HepG2 (cell line): ENCODE measurements around the gene SCGB1C2. TPM values are rescaled to one million over a fixed set of nuclear protein-coding genes. Genes with fewer than 3 reads are reported as not detected.

ENCODE experiments used
- ARNT2 ChIP-seq: sonication (generic); formaldehyde crosslinking; IDR thresholded peaks from 2 replicates; pipeline ENCODE4 v1.8.0; 2022; ENCODE audit warnings: mild to moderate bottlenecking, low read depth, missing genetic modification reagents, moderate library complexity
- CREM ChIP-seq, 2 experiments: sonication (generic) in 1 of 2; formaldehyde crosslinking in 1 of 2; IDR thresholded peaks; 2 replicates each; pipeline versions ENCODE4 v1.4.0 to v1.6.1; 2016 to 2020; ENCODE audit warnings: antibody characterized with exemption in 1 of 2, mild to moderate bottlenecking in 1 of 2, missing genetic modification reagents in 1 of 2
- GZF1 ChIP-seq: sonication (generic); formaldehyde crosslinking; IDR thresholded peaks from 2 replicates; pipeline ENCODE4 v1.5.1; 2020; ENCODE audit warnings: mild to moderate bottlenecking, missing genetic modification reagents
- KLF12 ChIP-seq: sonication (generic); formaldehyde crosslinking; IDR thresholded peaks from 2 replicates; pipeline ENCODE4 v1.4.0; 2020; ENCODE audit warnings: missing genetic modification reagents, borderline replicate concordance
- MBD4 ChIP-seq: IDR thresholded peaks from 2 replicates; pipeline ENCODE4 v1.6.1; 2012; ENCODE audit warnings: low read length, inconsistent platforms, borderline replicate concordance
- MTA1 ChIP-seq: sonication (generic); formaldehyde crosslinking; IDR thresholded peaks from 2 replicates; pipeline ENCODE4 v1.4.0; 2020; ENCODE audit warnings: missing genetic modification reagents, mild to moderate bottlenecking, borderline replicate concordance
- MXD4 ChIP-seq: IDR thresholded peaks from 2 replicates; pipeline ENCODE4 v1.6.1; 2016; ENCODE audit warnings: mild to moderate bottlenecking, missing biosample characterization, missing genetic modification reagents
- SPEN ChIP-seq: sonication (generic); formaldehyde crosslinking; IDR thresholded peaks from 2 replicates; pipeline ENCODE4 v1.5.1; 2020; ENCODE audit warnings: low read depth, mild to moderate bottlenecking, missing genetic modification reagents
- WIZ ChIP-seq: sonication (generic); formaldehyde crosslinking; IDR thresholded peaks from 2 replicates; pipeline ENCODE4 v1.5.1; 2020; ENCODE audit warnings: mild to moderate bottlenecking, missing genetic modification reagents
- ZNF251 ChIP-seq: sonication (generic); formaldehyde crosslinking; IDR thresholded peaks from 2 replicates; pipeline ENCODE4 v1.9.0; 2021; ENCODE audit warnings: mild to moderate bottlenecking, missing genetic modification reagents
- ZNF546 ChIP-seq: sonication (generic); formaldehyde crosslinking; conservative IDR thresholded peaks from 2 replicates; pipeline ENCODE4 v1.8.1; 2023; ENCODE audit warnings: mild to moderate bottlenecking, missing genetic modification reagents
- ZNF549 ChIP-seq: sonication (generic); formaldehyde crosslinking; IDR thresholded peaks from 2 replicates; pipeline ENCODE4 v1.5.0; 2020; ENCODE audit warnings: missing genetic modification reagents
- ZNF557 ChIP-seq: sonication (generic); formaldehyde crosslinking; IDR thresholded peaks from 2 replicates; pipeline ENCODE4 v1.4.0; 2020; ENCODE audit warnings: missing genetic modification reagents
- polyA plus RNA-seq, 8 experiments: library from polyadenylated mRNA; depleted of rRNA in 3 of 8; stranded (reverse) in 7 of 8; unstranded in 1 of 8; fragments of >200 nt; fragmentation: Illumina TruSeq in 4 of 8; extraction: Trizol in 4 of 8; gene quantifications; 2 replicates each; pipeline versions ENCODE4 v1.2.1 to v1.2.3, GENCODE V29; 2011 to 2016; ENCODE audit warnings: low read depth in 4 of 8, missing spikeins in 1 of 8, mixed read lengths in 1 of 8; ENCODE audit not compliant: insufficient read depth in 1 of 8
- total RNA-seq, 5 experiments: library from RNA; depleted of rRNA; stranded (reverse); fragments of >200 nt; fragmentation: Illumina TruSeq; extraction: Trizol; gene quantifications; 2 replicates each; pipeline ENCODE4 v1.2.3, GENCODE V29; 2016; ENCODE audit warnings: low read depth in 1 of 5
- TF ChIP-seq, protein P1 (sequence below): sonication (generic); formaldehyde crosslinking; IDR thresholded peaks from 2 replicates; pipeline ENCODE4 v1.5.0; 2020; ENCODE audit warnings: mild to moderate bottlenecking, missing genetic modification reagents, borderline replicate concordance
- TF ChIP-seq, protein P2 (sequence below): sonication (generic); formaldehyde crosslinking; conservative IDR thresholded peaks from 2 replicates; pipeline ENCODE4 v1.8.0; 2022; ENCODE audit warnings: low read depth, missing genetic modification reagents
- TF ChIP-seq, protein P3 (sequence below): sonication (generic); formaldehyde crosslinking; IDR thresholded peaks from 2 replicates; pipeline ENCODE4 v1.8.0; 2022; ENCODE audit warnings: mild to moderate bottlenecking, missing genetic modification reagents, moderate library complexity
- TF ChIP-seq, protein P4 (sequence below): sonication (generic); formaldehyde crosslinking; IDR thresholded peaks from 2 replicates; pipeline ENCODE4 v1.5.1; 2020; ENCODE audit warnings: mild to moderate bottlenecking, moderate library complexity, missing genetic modification reagents
- TF ChIP-seq, protein P5 (sequence below): sonication (generic); formaldehyde crosslinking; IDR thresholded peaks from 2 replicates; pipeline ENCODE4 v1.5.1; 2020; ENCODE audit warnings: mild to moderate bottlenecking, missing genetic modification reagents

SCGB1C2 gene
- total and polyA plus RNA-seq, 2 of the 13 experiments (the other 11 are each of a cell fraction or from before 2014, with no cell fraction given): not detected

DNA sequence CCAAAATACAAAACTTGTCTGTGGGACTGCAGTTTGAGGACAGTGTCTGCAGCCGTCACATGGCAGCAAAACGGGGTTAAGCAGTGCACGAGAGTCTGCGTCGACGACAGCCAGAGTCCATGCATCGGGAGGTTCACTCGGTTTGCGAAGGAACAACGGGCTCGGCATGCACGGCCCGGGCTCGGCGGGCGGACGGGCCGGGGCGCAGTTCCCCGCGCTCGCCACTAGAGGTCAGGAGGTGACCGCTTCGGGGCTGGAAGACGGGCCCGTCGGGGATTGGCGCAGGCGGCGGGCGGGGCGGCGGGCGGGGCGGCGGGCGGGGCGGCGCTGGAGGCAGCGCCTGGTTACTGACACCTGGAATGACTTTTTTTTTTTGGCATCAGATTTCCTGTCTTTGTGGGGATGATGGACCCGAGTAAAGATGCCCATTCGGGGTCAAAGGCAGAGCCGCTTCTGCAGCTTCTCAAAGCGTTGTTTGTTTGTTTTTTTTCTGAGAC is 6.5 kb downstream of the SCGB1C2 start (continued):
- TF ChIP-seq, protein P1, sequence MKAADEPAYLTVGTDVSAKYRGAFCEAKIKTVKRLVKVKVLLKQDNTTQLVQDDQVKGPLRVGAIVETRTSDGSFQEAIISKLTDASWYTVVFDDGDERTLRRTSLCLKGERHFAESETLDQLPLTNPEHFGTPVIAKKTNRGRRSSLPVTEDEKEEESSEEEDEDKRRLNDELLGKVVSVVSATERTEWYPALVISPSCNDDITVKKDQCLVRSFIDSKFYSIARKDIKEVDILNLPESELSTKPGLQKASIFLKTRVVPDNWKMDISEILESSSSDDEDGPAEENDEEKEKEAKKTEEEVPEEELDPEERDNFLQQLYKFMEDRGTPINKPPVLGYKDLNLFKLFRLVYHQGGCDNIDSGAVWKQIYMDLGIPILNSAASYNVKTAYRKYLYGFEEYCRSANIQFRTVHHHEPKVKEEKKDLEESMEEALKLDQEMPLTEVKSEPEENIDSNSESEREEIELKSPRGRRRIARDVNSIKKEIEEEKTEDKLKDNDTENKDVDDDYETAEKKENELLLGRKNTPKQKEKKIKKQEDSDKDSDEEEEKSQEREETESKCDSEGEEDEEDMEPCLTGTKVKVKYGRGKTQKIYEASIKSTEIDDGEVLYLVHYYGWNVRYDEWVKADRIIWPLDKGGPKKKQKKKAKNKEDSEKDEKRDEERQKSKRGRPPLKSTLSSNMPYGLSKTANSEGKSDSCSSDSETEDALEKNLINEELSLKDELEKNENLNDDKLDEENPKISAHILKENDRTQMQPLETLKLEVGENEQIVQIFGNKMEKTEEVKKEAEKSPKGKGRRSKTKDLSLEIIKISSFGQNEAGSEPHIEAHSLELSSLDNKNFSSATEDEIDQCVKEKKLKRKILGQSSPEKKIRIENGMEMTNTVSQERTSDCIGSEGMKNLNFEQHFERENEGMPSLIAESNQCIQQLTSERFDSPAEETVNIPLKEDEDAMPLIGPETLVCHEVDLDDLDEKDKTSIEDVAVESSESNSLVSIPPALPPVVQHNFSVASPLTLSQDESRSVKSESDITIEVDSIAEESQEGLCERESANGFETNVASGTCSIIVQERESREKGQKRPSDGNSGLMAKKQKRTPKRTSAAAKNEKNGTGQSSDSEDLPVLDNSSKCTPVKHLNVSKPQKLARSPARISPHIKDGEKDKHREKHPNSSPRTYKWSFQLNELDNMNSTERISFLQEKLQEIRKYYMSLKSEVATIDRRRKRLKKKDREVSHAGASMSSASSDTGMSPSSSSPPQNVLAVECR (CRISPR knock-in tag): peak; percentile 32; the same call in 1 of the 2 replicates
- no peak for TF ChIP-seq WIZ (CRISPR knock-in tag)
- TF ChIP-seq GZF1: no peak
- no peak for TF ChIP-seq KLF12 (CRISPR knock-in tag)
- 0 out of 2 replicates have a peak, but pooled peaks have one; percentile 32 for TF ChIP-seq MXD4 (CRISPR knock-in tag)
- no peak for TF ChIP-seq MBD4
- TF ChIP-seq ZNF251 (CRISPR knock-in tag): no peak
- no peak for TF ChIP-seq CREM (IDR thresholded peaks at IDR 0.05)
- no peak for TF ChIP-seq CREM (CRISPR knock-in tag; IDR thresholded peaks at IDR 0.05)
- TF ChIP-seq, protein P2, sequence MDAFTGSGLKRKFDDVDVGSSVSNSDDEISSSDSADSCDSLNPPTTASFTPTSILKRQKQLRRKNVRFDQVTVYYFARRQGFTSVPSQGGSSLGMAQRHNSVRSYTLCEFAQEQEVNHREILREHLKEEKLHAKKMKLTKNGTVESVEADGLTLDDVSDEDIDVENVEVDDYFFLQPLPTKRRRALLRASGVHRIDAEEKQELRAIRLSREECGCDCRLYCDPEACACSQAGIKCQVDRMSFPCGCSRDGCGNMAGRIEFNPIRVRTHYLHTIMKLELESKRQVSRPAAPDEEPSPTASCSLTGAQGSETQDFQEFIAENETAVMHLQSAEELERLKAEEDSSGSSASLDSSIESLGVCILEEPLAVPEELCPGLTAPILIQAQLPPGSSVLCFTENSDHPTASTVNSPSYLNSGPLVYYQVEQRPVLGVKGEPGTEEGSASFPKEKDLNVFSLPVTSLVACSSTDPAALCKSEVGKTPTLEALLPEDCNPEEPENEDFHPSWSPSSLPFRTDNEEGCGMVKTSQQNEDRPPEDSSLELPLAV: no peak
- TF ChIP-seq ZNF557 (CRISPR knock-in tag): no peak
- no peak for TF ChIP-seq ZNF546 (CRISPR knock-in tag)
- no peak for TF ChIP-seq MTA1 (CRISPR knock-in tag)
- TF ChIP-seq, protein P3, sequence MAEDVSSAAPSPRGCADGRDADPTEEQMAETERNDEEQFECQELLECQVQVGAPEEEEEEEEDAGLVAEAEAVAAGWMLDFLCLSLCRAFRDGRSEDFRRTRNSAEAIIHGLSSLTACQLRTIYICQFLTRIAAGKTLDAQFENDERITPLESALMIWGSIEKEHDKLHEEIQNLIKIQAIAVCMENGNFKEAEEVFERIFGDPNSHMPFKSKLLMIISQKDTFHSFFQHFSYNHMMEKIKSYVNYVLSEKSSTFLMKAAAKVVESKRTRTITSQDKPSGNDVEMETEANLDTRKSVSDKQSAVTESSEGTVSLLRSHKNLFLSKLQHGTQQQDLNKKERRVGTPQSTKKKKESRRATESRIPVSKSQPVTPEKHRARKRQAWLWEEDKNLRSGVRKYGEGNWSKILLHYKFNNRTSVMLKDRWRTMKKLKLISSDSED (CRISPR knock-in tag): no peak
- TF ChIP-seq, protein P4, sequence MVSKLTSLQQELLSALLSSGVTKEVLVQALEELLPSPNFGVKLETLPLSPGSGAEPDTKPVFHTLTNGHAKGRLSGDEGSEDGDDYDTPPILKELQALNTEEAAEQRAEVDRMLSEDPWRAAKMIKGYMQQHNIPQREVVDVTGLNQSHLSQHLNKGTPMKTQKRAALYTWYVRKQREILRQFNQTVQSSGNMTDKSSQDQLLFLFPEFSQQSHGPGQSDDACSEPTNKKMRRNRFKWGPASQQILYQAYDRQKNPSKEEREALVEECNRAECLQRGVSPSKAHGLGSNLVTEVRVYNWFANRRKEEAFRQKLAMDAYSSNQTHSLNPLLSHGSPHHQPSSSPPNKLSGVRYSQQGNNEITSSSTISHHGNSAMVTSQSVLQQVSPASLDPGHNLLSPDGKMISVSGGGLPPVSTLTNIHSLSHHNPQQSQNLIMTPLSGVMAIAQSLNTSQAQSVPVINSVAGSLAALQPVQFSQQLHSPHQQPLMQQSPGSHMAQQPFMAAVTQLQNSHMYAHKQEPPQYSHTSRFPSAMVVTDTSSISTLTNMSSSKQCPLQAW (CRISPR knock-in tag): no peak
- TF ChIP-seq, protein P5, sequence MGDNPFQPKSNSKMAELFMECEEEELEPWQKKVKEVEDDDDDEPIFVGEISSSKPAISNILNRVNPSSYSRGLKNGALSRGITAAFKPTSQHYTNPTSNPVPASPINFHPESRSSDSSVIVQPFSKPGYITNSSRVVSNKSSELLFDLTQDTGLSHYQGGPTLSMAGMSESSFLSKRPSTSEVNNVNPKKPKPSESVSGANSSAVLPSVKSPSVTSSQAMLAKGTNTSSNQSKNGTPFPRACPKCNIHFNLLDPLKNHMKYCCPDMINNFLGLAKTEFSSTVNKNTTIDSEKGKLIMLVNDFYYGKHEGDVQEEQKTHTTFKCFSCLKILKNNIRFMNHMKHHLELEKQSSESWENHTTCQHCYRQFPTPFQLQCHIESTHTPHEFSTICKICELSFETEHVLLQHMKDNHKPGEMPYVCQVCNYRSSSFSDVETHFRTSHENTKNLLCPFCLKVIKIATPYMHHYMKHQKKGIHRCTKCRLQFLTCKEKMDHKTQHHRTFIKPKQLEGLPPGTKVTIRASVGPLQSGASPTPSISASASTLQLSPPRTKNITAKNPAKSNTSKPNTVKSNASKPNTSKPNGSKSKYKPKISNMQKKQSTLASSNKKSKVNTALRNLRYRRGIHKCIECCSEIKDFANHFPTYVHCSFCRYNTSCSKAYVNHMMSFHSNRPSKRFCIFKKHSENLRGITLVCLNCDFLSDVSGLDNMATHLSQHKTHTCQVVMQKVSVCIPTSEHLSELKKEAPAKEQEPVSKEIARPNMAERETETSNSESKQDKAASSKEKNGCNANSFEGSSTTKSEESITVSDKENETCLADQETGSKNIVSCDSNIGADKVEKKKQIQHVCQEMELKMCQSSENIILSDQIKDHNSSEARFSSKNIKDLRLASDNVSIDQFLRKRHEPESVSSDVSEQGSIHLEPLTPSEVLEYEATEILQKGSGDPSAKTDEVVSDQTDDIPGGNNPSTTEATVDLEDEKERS (CRISPR knock-in tag): no peak
- no peak for TF ChIP-seq ZNF549 (CRISPR knock-in tag)
- no peak for TF ChIP-seq ARNT2
- no peak; the same call in 1 of the 2 replicates for TF ChIP-seq SPEN (CRISPR knock-in tag)
